OCI-LY3 (cell line): ENCODE measurements around the gene ZFPL1.

ENCODE experiments used
- CTCF ChIP-seq: fragments of 200-600, 300-600 bp; sonication (generic); IDR thresholded peaks from 2 replicates; pipeline ENCODE4 v1.5.1; 2014; ENCODE audit warnings: antibody characterized with exemption, low read length, low read depth
- EZH2phosphoT487 ChIP-seq: fragments of 200-600 bp; shearing (Covaris generic); IDR thresholded peaks from 2 replicates; pipeline ENCODE4 v1.6.1; 2018; ENCODE audit warnings: antibody characterized with exemption, mixed run types, low read depth

- TF ChIP-seq CTCF = no peak
- no peak for TF ChIP-seq EZH2phosphoT487
These were observed 47.1 kb upstream of the ZFPL1 start for GRCh38 chr11:65036931-65037330.
